Right forelimb (tissue), 1 donor: Measurements from ENCODE around the gene CERS3.

ENCODE experiments used
- DNase-seq: peaks from one replicate; pipeline ENCODE4 v3.0.0-alpha.2; 2018

CERS3 gene

GRCh38 chr15:100526027-100526481, 2.7 kb downstream of the CERS3 start:
- peak; percentile 88 for DNase-seq

- DNase-seq: no peak
Measured at GRCh38 chr15:100525436-100525835, 3.3 kb downstream of the CERS3 start.

GRCh38 chr15:100524326-100524725, 4.4 kb downstream of the CERS3 start:
- DNase-seq: no peak

GRCh38 chr15:100521907-100522306, 6.8 kb downstream of the CERS3 start:
- no peak for DNase-seq

GRCh38 chr15:100520132-100520921, 8.4 kb downstream of the CERS3 start:
- DNase-seq: no peak

- DNase-seq: no peak
Measured at GRCh38 chr15:100517846-100518245, 10.9 kb downstream of the CERS3 start.

- DNase-seq: no peak
Measured at GRCh38 chr15:100516643-100517512, 11.9 kb downstream of the CERS3 start.

- DNase-seq: no peak
Measured at GRCh38 chr15:100515758-100516157, 13.0 kb downstream of the CERS3 start.

GRCh38 chr15:100508641-100509300, 20.0 kb downstream of the CERS3 start:
- DNase-seq: no peak

GRCh38 chr15:100502651-100503050, 26.1 kb downstream of the CERS3 start:
- no peak for DNase-seq

GRCh38 chr15:100501117-100501516, 27.6 kb downstream of the CERS3 start:
- no peak for DNase-seq

GRCh38 chr15:100500226-100500990, 28.3 kb downstream of the CERS3 start:
- DNase-seq: no peak

- DNase-seq: no peak
Measured at GRCh38 chr15:100495861-100496260, 32.9 kb downstream of the CERS3 start.

GRCh38 chr15:100493213-100493612, 35.5 kb downstream of the CERS3 start:
- no peak for DNase-seq

- DNase-seq: peak; percentile 54
Measured at GRCh38 chr15:100484443-100484842, 44.3 kb downstream of the CERS3 start.

GRCh38 chr15:100483370-100483769, 45.4 kb downstream of the CERS3 start:
- no peak for DNase-seq

- DNase-seq: no peak
Measured at GRCh38 chr15:100476805-100477204, 51.9 kb downstream of the CERS3 start.

GRCh38 chr15:100472736-100473135, 56.0 kb downstream of the CERS3 start:
- no peak for DNase-seq

GRCh38 chr15:100471933-100472332, 56.8 kb downstream of the CERS3 start:
- no peak for DNase-seq

GRCh38 chr15:100468285-100468684, 60.5 kb downstream of the CERS3 start:
- peak; percentile 61 for DNase-seq

- no peak for DNase-seq
Measured at GRCh38 chr15:100466073-100466472, 62.7 kb downstream of the CERS3 start.

- no peak for DNase-seq
Measured at GRCh38 chr15:100464888-100465287, 63.9 kb downstream of the CERS3 start.

GRCh38 chr15:100464256-100464655, 64.5 kb downstream of the CERS3 start:
- DNase-seq: no peak
